Neutrophil (primary cell): ENCODE data around the gene FOXF2.

Experiments used
- H3K27ac ChIP-seq: fragments of 200-600 bp; sonication (generic); 2 replicates; pipeline ENCODE4 v1.5.1; 2016; ENCODE audit warnings: mild to moderate bottlenecking, moderate library complexity
- H3K27me3 ChIP-seq: fragments of 200-600 bp; sonication (generic); 2 replicates; pipeline ENCODE4 v1.6.0; 2016; ENCODE audit warnings: mild to moderate bottlenecking
- H3K36me3 ChIP-seq: fragments of 200-600 bp; sonication (generic); 2 replicates; pipeline ENCODE4 v1.5.1; 2017
- H3K4me1 ChIP-seq, 2 experiments: fragments of 200-600 bp in 1 of 2; sonication (generic) in 1 of 2; 1 replicate in 1 of 2; 2 replicates in 1 of 2; pipeline versions ENCODE4 v1.5.1 to v1.6.1; 2013 to 2016; ENCODE audit warnings: low read depth in 1 of 2, low read length in 1 of 2, mild to moderate bottlenecking in 1 of 2, moderate library complexity in 1 of 2; ENCODE audit not compliant: control insufficient read depth in 1 of 2, insufficient read depth in 1 of 2
- H3K4me3 ChIP-seq, 2 experiments: fragments of 200-600 bp in 1 of 2; sonication (generic) in 1 of 2; 1 replicate in 1 of 2; 2 replicates in 1 of 2; pipeline ENCODE4 v1.5.1; 2013 to 2016; ENCODE audit warnings: low read depth in 1 of 2, low read length in 1 of 2, mild to moderate bottlenecking in 1 of 2, moderate library complexity in 1 of 2
- H3K9me3 ChIP-seq: fragments of 200-600 bp; sonication (generic); 2 replicates; pipeline ENCODE4 v1.5.1; 2016
- TF ChIP-seq, protein P1 (sequence below): fragments of 200-600 bp; sonication (generic); IDR thresholded peaks from 2 replicates; pipeline ENCODE4 v1.5.1; 2016; ENCODE audit warnings: antibody characterized with exemption

Gene FOXF2

GRCh38 chr6:1439349-1439748 is 50.0 kb downstream of the FOXF2 start:
- Histone ChIP-seq H3K27ac (no peak overlapping the region), H3K4me1 (no peaks in the 10 kb centered on the region), H3K27me3 (peaks cover 64% of the 10 kb centered on the region), H3K36me3 (no peaks in the 10 kb centered on the region), H3K4me3 (no peak overlapping the region), H3K9me3 (no peaks in the 10 kb centered on the region)
- TF ChIP-seq, protein P1, sequence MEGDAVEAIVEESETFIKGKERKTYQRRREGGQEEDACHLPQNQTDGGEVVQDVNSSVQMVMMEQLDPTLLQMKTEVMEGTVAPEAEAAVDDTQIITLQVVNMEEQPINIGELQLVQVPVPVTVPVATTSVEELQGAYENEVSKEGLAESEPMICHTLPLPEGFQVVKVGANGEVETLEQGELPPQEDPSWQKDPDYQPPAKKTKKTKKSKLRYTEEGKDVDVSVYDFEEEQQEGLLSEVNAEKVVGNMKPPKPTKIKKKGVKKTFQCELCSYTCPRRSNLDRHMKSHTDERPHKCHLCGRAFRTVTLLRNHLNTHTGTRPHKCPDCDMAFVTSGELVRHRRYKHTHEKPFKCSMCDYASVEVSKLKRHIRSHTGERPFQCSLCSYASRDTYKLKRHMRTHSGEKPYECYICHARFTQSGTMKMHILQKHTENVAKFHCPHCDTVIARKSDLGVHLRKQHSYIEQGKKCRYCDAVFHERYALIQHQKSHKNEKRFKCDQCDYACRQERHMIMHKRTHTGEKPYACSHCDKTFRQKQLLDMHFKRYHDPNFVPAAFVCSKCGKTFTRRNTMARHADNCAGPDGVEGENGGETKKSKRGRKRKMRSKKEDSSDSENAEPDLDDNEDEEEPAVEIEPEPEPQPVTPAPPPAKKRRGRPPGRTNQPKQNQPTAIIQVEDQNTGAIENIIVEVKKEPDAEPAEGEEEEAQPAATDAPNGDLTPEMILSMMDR, result no peak

DNA sequence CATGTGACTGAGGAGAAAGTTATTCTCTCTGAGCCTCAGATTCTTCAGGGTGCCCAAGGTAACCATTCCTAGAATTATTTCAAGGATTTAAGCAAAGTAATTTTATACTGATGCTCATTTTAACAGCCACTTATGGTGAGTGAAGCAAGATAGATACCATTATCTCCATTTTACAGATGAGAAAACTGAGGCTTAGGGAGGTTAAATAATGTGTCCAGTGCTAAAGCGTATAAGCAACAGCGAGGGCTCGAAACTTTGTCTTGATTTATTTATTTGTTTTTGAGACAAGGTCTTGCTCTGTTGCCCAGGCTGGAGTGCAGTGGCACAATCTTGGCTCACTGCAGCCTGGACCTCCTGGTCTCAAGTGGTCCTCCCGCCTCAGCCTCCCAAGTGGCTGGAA is 53.6 kb downstream of the FOXF2 start:
- Histone ChIP-seq H3K4me3 (no peak overlapping the region), H3K36me3 (no peaks in the 10 kb centered on the region), H3K4me1 (no peaks in the 10 kb centered on the region), H3K27me3 (peaks cover 42% of the 10 kb centered on the region), H3K9me3 (no peaks in the 10 kb centered on the region), H3K27ac (no peak overlapping the region)
- TF ChIP-seq, protein P1, result no peak
